Spinal cord (tissue), 10 donors: ENCODE data around the gene CYP26C1. TPM values are rescaled to one million over a fixed set of nuclear protein-coding genes. Genes with fewer than 3 reads are reported as not detected.

ENCODE experiments used
- DNase-seq, 6 donors: peaks; one replicate each; pipeline versions ENCODE4 v3.0.0 to v3.0.0-alpha.2; 2013 to 2015; ENCODE audit warnings: low spot score in 6 of 6, low read depth in 4 of 6
- H3K27ac ChIP-seq: one replicate; pipeline ENCODE4 v1.5.1; 2013; ENCODE audit warnings: low read depth, low read length, control low read depth
- H3K27me3 ChIP-seq: one replicate; pipeline ENCODE4 v1.6.1; 2013; ENCODE audit warnings: low read length; ENCODE audit not compliant: control insufficient read depth, insufficient read depth
- H3K36me3 ChIP-seq: one replicate; pipeline ENCODE4 v1.6.1; 2013; ENCODE audit warnings: low read length; ENCODE audit not compliant: control insufficient read depth, insufficient read depth
- H3K4me1 ChIP-seq: one replicate; pipeline ENCODE4 v1.6.1; 2013; ENCODE audit warnings: low read length; ENCODE audit not compliant: control insufficient read depth, insufficient read depth
- H3K4me3 ChIP-seq: one replicate; pipeline ENCODE4 v1.5.1; 2013; ENCODE audit warnings: low read depth, low read length, control low read depth
- H3K9me3 ChIP-seq: one replicate; pipeline ENCODE4 v1.6.1; 2013; ENCODE audit warnings: low read length; ENCODE audit not compliant: control insufficient read depth, insufficient read depth
- WGBS: methylation state at CpG from one replicate; pipeline ENCODE4 v1.1.5; 2013; ENCODE audit warnings: missing lambda C conversion rate; ENCODE audit not compliant: insufficient coverage; 5-methylcytosine and 5-hydroxymethylcytosine counted together
- polyA plus RNA-seq, 2 donors: library from polyadenylated mRNA; unstranded; fragments of 120-200 nt; gene quantifications; one replicate each; pipeline ENCODE4 v1.2.1, GENCODE V29; 2013; ENCODE audit not compliant: insufficient read length in 2 of 2
- total RNA-seq, 2 donors: library from RNA; depleted of rRNA in 1 of 2; stranded (reverse); fragments of 120-200 nt in 1 of 2; fragments of >200 nt in 1 of 2; gene quantifications; one replicate each; pipeline versions ENCODE4 v1.2.3 to v1.2.4, GENCODE V29; 2013 to 2014
- donor health status: healthy.

The CYP26C1 gene
- total and polyA plus RNA-seq, 4 donors: under 0.01 to 0.11 (median 0.06) TPM; not detected in 1

GRCh38 chr10:93071177-93071472 lies 10.5 kb downstream of the CYP26C1 start:
- H3K27me3 ChIP-seq: peaks cover 98% of the 10 kb centered on the region
- no peaks in the 10 kb centered on the region for H3K36me3 ChIP-seq
- peaks cover 51% of the 10 kb centered on the region for H3K4me1 ChIP-seq
- no peaks in the 10 kb centered on the region for H3K9me3 ChIP-seq
- no peak overlapping the region for H3K27ac ChIP-seq
- no peak for DNase-seq
- no peak overlapping the region for H3K4me3 ChIP-seq
- 47% methylated on average over 2 of the region's 7 CpGs for WGBS

- H3K4me3 ChIP-seq: no peak overlapping the region
- peaks cover 98% of the 10 kb centered on the region for H3K27me3 ChIP-seq
- no peaks in the 10 kb centered on the region for H3K36me3 ChIP-seq
- under 1% methylated on average over 35 of the region's 37 CpGs for WGBS
- H3K4me1 ChIP-seq: peaks cover 51% of the 10 kb centered on the region
- no peak for DNase-seq
- no peaks in the 10 kb centered on the region for H3K9me3 ChIP-seq
- H3K27ac ChIP-seq: no peak overlapping the region
These were observed 11.2 kb downstream of the CYP26C1 start for GRCh38 chr10:93071674-93072224.

GRCh38 chr10:93072225-93072712 lies 11.7 kb downstream of the CYP26C1 start:
- no peak overlapping the region for H3K4me3 ChIP-seq
- WGBS: under 1% methylated on average over 23 of the region's 27 CpGs
- H3K36me3 ChIP-seq: no peaks in the 10 kb centered on the region

GRCh38 chr10:93072713-93073538 lies 12.3 kb downstream of the CYP26C1 start:
- no peak overlapping the region for H3K4me3 ChIP-seq
- peaks cover 50% of the 10 kb centered on the region for H3K4me1 ChIP-seq
- H3K27ac ChIP-seq: no peak overlapping the region
- H3K36me3 ChIP-seq: no peaks in the 10 kb centered on the region
- peaks cover 94% of the 10 kb centered on the region for H3K27me3 ChIP-seq
- WGBS: 2% methylated on average over 34 of the region's 34 CpGs
- H3K9me3 ChIP-seq: no peaks in the 10 kb centered on the region
- no peak for DNase-seq

More at GRCh38 chr10:93072225-93072712, 11.7 kb downstream of the CYP26C1 start:
- DNase-seq: peak in 1 of 6 donors; percentile 18
- peaks cover 97% of the 10 kb centered on the region for H3K27me3 ChIP-seq
- peaks cover 51% of the 10 kb centered on the region for H3K4me1 ChIP-seq
- no peak overlapping the region for H3K27ac ChIP-seq
- H3K9me3 ChIP-seq: no peaks in the 10 kb centered on the region

- Histone ChIP-seq H3K27me3 (peaks cover 88% of the 10 kb centered on the region), H3K36me3 (no peaks in the 10 kb centered on the region), H3K27ac (no peak within 1 kb of the TSS), H3K4me3 (peak within 1 kb of the TSS; percentile 26), H3K9me3 (no peaks in the 10 kb centered on the region), H3K4me1 (peaks cover 43% of the 10 kb centered on the region)
- peak in 1 of 6 donors; percentile 32 for DNase-seq
- under 1% methylated on average over 52 of the region's 52 CpGs for WGBS
These were observed 13.0 kb downstream of the CYP26C1 start, which contains the start of gene CYP26A1 for GRCh38 chr10:93073539-93074146. TSS of gene CYP26A1 (plus strand) at chr10:93073893. CDS start at chr10:93073935, 42 bp downstream.

- DNase-seq: peak in 2 of 6 donors; percentile 62 to 68
These were observed 13.6 kb downstream of the CYP26C1 start for GRCh38 chr10:93074147-93074596.

GRCh38 chr10:93074597-93075368 lies 14.2 kb downstream of the CYP26C1 start:
- Histone ChIP-seq H3K9me3 (no peaks in the 10 kb centered on the region), H3K4me1 (peaks cover 38% of the 10 kb centered on the region), H3K4me3 (no peak overlapping the region), H3K36me3 (no peaks in the 10 kb centered on the region), H3K27me3 (peaks cover 77% of the 10 kb centered on the region), H3K27ac (no peak overlapping the region)
- DNase-seq: peak in 1 of 6 donors; percentile 36
- WGBS: under 1% methylated on average over 67 of the region's 67 CpGs

More at GRCh38 chr10:93074147-93074596, 13.6 kb downstream of the CYP26C1 start:
- H3K4me3 ChIP-seq: no peak overlapping the region
- H3K27ac ChIP-seq: no peak overlapping the region
- peaks cover 38% of the 10 kb centered on the region for H3K4me1 ChIP-seq
- no peaks in the 10 kb centered on the region for H3K36me3 ChIP-seq
- under 1% methylated on average over 40 of the region's 40 CpGs for WGBS
- H3K27me3 ChIP-seq: peaks cover 83% of the 10 kb centered on the region
- H3K9me3 ChIP-seq: no peaks in the 10 kb centered on the region

- peaks cover 44% of the 10 kb centered on the region for H3K4me1 ChIP-seq
- no peaks in the 10 kb centered on the region for H3K9me3 ChIP-seq
- H3K36me3 ChIP-seq: no peaks in the 10 kb centered on the region
- no peak overlapping the region for H3K27ac ChIP-seq
- DNase-seq: no peak
- no peak overlapping the region for H3K4me3 ChIP-seq
- WGBS: 9% methylated on average over 20 of the region's 25 CpGs
- peaks cover 69% of the 10 kb centered on the region for H3K27me3 ChIP-seq
These were observed 15.0 kb downstream of the CYP26C1 start for GRCh38 chr10:93075369-93076221.
